T-helper 9 cell (primary cell): ENCODE results near the gene MRPS14.
"Not testable (repeated sequence)": the region's sequence is repeated elsewhere in the genome, so short reads cannot be mapped to it uniquely, and the experiment has no call there.

ENCODE experiments used
- DNase-seq: peaks from one replicate; pipeline ENCODE4 v3.0.0-alpha.2; 2020
- total RNA-seq, 2 donors: gene quantifications; one replicate each; lab custom pipeline; 2026; lab: John Stamatoyannopoulos, UW

The MRPS14 gene
- total RNA-seq: 10.1 to 25.0 reads per million in 2 donors

DNA sequence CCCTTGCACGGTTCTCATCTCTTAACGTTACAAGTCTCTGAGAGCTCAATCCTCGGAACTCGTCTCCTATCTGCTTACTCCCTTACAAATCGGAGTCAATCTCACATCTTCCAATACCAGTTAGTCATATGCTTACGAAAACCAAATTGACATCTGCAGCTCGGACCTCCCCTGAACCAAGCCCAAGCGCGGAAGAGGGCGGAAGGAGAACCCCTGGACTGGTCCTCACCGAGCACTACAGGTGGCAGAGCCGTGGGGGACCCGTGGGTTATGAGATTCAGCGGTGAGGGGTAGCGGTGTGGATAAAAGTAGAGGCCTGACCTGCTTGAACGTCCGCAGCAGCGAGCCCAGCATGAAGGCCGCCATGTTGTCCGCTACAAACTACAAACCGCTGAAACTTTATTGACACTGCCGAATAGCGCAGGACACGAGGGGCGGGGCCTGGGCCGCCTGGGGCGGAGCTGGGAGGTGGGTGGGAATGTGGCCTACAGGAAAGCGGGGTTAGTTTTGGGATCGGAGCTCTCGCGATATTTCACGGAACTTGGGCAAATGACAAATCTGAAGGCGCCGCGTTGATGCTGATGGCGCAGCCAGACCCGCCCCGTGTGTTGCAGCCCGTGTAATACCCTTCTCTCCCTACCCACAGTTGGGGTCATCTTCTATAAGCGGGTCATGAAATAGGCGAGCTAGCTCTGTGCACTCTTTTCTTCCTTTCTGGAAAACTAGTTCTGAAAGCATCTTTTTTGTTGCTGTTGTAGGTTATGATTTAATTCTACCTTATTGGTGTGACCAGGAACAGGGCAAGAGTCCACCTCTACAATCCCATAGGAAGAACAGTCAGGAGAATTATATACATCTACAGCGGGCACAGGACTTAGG, at the start of gene MRPS14:
Gene MRPS14, minus strand, starts transcription at position 383 of the 879 bp plus-strand sequence. Its CDS starts 17 bp downstream, at position 366.
- peak; percentile 97 for DNase-seq

DNA sequence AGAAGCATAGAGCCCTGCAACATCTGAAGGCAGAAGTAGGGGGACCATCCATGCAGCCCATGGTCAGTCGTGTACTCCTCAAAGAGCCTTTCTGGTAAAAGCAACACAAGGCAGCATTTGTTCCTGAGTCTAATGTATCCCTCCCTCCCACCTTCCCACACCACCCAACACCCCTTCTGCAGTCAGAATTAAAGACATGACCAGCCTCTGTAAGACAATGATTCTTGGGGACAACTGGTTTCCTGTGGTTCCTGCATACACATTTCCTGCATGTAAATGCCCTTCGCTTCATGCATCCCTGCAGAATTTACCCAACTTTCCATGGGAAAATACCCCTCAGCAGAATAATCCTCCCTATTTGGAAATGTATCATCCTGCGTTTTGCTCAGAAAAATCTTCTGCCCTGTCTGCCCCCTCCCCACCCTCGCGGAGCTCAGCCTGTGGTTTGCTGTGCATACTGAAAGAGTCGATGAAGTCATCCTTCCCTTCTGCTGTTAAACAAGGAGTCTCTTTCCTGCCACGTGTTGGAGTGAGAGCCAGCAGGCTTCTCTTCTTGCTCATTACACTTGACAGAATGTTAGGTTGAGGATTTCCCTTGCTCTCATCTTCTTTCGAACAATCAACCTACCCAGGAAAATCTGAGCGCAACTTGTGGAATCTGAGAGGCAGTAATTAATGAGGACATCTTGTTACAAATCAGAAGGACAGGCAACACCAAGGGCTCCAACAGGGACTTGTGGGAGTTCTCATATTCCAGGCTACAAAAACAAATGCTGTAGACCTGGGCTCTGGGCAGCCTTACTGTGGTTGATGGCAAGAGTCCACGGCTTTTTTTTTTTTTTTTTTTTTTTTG, 49.1 kb upstream of the MRPS14 start:
- DNase-seq: no peak

DNA sequence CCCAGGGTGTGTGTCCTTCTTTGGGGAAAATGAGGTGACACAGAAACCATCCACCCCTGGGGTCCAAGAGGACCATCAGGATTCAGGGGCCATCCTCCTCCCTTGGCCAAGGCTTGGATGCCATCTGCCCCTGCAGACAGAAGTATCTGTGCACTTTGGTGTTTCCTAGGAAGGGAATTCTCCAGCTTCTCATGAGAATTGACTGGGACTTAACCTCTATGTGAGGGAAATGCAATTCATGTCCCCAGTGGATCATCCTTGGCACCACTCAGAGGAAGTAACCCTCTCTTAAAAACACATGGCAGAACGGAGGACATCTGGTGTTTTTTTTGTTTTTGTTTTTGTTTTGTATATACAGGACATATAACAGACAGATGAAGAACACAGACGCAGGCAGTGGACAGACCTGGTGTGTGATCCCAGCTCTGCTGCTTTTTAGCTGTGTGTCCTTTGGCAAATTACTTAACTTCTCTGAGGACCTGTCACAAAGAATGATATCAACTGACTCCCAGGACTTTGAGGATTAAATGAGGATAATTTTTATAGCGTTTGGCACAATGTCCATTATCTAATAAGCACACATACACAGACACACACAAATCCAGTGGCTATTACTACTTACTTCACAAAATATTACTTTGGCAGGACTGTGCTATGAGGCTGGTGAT, 48.2 kb upstream of the MRPS14 start:
- DNase-seq: no peak

GRCh38 chr1:175070818-175071217, 47.6 kb upstream of the MRPS14 start:
- DNase-seq: no peak

DNA sequence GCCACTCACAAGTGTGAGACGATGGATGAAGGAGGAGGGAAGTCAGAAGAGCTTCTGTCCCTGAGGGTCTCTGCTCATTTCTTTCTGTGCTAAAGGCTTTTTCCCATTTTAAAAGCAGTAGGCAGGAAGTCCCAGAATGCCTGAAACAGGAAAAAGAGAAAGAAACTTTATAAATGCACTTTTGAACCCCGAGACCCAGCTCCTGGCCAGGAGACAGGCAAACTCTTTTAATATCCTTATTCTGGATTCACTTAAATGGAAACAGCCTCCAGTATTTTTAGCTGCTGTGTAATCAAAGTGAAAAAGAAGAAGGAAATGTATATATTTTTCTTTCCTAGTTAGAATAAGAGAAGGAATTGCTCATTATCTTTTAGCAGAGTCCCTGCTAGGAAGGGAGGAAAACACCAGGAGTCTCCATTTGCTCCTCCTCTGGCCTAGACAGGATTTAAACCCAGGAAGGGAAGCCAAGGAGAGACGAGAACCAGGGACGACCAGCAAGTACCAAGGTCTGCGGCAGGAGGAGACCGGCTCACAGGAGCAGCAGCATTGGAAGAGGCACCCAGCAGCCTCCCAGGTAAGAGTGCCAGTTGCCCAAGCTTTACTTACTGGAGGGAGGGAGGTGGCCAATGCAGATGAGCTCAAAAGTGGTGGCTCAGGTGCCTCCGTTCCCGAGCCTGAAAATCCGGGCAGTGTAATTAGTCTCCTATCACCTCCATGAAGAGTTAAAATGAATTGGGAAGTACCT, 44.3 kb upstream of the MRPS14 start, which contains the start of gene TNN:
Gene TNN, plus strand, starts transcription at position 472 of the 745 bp plus-strand sequence. CDS start 9,586 bp downstream, outside the sequence.
- no peak for DNase-seq

- no peak for DNase-seq
These were observed 39.6 kb upstream of the MRPS14 start for GRCh38 chr1:175062858-175063257.

- DNase-seq: no peak
These were observed 39.1 kb upstream of the MRPS14 start for GRCh38 chr1:175062339-175062738.

DNA sequence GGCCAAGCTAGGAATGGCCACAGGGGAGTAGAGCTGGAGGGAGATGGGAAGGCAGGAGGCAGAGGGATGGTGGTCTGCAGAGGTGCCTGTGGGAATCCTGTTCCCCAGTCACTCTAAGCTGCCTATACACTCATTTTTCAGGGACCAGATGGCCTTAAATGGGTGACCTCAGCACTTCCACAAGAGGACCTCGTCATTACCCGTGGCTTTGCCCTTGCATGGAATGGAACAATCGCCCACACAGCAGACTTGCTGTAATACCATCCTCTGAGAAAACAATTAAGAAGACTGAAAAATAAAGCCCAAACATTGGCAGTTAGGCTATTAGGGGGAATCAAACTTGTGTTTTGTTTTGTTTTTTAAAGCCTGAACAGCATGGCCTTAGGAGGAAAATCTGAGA, 31.5 kb upstream of the MRPS14 start:
- no peak for DNase-seq

DNA sequence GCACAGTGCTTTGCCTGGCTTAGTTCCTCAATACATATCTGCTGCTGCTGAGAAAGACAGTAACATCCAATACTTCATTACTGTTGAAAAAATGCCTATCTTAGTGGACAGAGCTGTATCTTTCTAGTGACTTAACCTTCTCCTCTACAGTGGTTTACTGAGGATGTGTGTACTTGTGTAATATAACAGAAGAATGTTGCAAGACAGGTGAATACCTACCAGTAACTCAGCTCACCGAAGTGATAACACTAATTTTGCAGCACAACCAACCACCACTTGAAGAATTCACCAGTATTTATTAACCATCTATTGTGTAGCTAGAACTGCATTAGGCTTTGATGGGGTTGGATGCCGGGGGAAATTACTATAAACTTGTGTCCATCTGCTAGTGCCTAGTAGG, 27.8 kb upstream of the MRPS14 start:
- no peak for DNase-seq

DNA sequence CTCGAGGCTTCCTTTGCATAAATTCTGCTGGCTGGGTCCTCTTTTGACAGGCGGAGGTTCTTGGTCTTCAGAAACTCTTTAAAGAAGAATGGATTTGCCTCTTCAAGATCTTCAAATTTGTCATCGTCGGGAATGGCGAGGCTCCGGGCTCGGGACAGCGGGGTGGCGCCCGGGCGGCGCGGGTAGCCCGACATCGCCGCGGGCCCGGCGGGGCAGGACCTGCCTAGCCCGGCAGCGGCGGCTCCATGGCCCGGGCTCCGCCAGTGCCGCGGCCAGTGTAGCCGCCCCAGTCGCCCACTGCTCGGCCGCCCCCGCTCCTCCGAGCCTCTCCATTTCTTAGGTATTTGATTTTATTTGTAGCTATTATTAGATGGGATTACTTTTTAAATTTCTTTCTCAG, 22.3 kb upstream of the MRPS14 start:
- DNase-seq: no peak

GRCh38 chr1:175045097-175045496, 21.9 kb upstream of the MRPS14 start:
- DNase-seq: no peak

GRCh38 chr1:175044591-175044990, 21.4 kb upstream of the MRPS14 start:
- DNase-seq: not testable (repeated sequence)

DNA sequence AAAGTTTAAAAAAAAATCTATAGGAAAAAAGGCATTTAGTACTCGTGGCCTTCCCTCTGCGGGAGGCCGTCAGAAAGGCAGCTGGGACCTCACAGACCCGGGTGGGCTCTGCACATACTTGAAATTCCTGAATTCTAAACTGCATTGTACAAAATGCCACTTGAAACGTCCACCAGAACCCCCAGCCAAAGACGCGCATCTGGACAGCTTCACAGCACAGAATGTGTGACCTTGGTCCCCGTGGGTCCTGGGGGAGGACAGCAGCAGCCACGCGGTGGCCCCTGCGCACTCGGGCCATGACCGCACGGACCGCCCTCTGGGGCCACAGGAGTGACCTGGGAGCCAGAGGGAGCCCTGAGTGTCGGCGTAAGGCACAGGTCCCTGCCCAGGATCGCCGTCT, 20.6 kb upstream of the MRPS14 start:
- DNase-seq: no peak

DNA sequence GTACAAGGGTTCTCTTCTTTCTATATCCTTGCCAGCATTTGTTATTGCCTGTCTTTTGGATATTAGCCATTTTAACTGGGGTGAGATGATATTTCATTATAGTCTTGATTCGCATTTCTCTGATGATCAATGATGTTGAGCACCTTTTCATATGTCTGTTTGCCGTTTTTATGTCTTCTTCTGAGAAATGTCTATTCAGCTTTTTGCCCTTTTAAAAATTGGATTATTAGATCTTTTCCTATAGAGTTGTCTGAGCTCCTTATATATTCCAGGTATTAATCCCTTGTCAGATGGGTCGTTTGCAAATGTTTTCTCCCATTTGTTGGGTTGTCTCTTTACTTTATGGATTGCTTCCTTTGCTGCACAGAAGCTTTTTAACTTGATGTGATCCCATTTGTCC, 19.4 kb upstream of the MRPS14 start:
- DNase-seq: no peak

DNA sequence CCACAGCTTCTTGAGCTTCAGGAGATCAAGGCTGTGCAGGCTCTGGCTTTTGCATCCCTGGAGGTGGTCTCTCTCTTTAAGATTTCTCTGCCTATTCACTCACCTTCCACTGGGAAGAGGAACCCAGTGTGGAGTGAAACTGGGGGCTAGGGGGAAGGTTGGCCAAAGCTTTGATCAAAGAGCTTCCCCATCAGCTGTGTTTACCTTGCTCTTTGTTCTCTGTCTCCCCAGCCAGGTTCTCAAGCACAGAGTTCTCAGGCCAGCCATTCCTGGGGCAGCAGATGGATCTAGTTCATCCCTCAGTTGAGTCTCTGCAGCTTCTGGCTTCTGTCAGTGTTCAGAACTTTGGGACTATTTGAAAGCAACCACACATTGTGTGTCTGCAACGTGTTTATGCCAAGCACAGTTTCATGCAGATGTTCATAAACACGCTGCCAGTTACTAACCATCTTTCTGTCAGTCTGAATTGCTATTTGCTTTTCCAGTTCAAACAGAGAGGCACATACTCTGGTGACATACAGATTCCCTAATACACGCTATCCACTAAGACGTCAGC, 17.2 kb upstream of the MRPS14 start:
- no peak for DNase-seq

DNA sequence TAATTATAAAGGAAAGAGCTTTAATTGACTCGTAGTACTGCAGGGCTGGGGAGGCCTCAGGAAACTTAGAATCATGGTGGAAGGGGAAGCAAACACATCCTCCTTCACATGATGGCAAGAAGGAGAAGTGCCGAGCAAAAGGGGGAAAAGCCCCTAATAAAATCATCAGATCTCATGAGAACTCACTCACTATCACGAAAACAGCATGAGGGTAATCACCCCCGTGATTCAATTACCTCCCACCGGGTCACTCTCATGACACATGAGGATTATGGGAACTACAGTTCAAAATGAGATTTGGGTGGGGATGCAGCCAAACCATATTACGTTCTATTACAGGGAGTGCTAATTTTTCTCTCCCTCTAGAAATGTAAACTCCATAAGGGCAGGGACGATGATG, 14.2 kb upstream of the MRPS14 start:
- DNase-seq: no peak

- no peak for DNase-seq
These were observed 13.3 kb upstream of the MRPS14 start for GRCh38 chr1:175036476-175036875.

DNA sequence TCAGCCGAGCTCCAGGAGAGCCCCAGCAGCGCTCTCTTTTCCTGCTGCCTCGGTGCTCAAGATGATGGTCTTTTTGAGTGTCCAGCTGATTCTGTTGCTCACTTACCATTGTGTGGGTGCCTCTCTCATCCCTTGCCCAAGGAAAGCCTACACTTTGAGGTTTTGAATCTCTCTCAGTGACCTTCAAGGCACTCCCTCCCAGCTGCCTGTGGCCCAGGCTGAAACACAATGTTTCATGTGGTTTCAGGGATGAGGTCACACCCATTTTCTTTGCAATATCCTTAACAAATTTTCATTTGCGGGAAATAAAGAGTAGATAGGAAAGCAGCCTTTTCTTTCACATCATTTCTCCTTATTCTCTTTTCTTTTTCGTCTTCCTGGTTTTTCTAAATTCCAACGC, 12.6 kb upstream of the MRPS14 start:
- no peak for DNase-seq

DNA sequence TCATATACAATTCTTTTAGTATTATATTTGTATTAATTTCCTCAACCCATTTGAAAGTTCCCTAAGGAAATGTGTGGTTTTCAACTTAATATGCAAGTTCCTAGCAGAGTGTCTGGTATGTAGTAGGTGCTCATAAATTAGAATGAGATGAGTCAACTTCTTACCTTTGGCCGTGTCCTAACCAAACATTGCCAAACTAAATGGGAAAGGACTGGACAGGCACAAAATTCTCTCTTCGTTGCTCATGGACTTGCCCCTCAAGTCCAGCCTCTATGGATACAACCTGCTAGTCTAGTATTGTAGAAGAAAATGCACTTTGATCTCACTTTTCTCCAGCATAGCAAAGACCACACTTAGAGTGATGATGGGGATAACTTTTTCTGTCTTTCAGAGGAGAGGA, 11.6 kb upstream of the MRPS14 start:
- no peak for DNase-seq

- no peak for DNase-seq
These were observed 10.7 kb upstream of the MRPS14 start for GRCh38 chr1:175033953-175034352.

DNA sequence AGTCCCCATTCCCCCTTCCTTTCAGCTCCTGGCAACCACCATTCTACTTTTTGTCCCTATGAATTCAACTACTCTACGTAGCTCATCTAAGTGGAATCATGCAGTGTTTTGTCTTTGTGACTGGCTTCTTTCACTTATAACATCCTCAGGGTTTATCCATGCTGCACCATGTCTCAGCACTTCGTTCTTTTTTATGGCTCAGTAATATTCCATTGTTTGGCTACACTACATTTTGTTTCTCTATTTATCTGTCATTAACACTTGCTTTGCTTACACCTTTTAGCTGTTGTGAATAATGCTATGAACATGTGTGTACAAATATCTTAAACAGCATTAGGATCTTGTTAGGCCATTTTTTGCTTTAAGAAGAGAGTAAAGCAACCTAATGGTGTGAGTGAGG, 1.5 kb upstream of the MRPS14 start:
- no peak for DNase-seq

DNA sequence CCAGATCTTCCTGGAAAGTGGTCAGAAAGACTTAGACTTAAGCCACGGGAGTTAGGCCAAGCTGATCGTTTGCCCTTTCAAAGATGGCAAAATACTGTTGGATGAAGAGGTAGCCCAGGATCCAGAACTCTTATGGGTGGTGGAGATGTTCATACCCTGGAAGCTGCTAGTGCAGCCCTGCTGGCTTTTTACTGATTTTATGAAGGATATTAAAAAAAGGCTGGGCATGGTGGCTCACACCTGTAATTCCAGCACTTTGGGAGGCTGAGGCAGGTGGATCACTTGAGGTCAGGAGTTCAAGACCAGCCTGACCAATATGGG, 657 bp upstream of the MRPS14 start:
- DNase-seq: not testable (repeated sequence)
